ENCODE data around the gene PHACTR3. TPM values are rescaled to one million over a fixed set of nuclear protein-coding genes. Genes with fewer than 3 reads are reported as not detected.

The PHACTR3 gene
- total RNA-seq, 1 donor from 2014 or later = 2.1 TPM

DNA sequence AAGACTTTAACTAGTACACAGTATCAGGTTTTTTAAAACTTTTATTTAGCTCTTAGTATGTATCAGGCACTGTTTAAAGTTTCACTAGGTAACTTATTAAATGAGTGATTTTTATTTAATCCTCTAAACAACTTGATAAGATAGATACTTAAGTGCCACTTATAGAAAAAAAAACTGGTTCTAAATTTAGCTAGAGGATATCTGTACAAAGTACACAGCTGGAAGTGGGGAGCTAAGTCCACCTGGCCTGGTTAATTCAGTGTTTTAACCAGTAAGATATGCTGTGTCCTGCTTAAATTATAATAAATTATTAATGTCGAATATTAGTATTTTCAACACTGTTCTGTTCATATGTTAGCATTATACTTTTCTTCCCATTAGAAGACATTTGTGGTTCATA, 291.6 kb downstream of the PHACTR3 start:
- peaks cover 5% of the 10 kb centered on the region for H3K27me3 Mint-ChIP-seq
- no peaks in the 10 kb centered on the region for H3K9me3 Mint-ChIP-seq
- H3K4me1 Mint-ChIP-seq (ENCODE audit: unreplicated experiment) = no peaks in the 10 kb centered on the region
- TF ChIP-seq, protein P1, sequence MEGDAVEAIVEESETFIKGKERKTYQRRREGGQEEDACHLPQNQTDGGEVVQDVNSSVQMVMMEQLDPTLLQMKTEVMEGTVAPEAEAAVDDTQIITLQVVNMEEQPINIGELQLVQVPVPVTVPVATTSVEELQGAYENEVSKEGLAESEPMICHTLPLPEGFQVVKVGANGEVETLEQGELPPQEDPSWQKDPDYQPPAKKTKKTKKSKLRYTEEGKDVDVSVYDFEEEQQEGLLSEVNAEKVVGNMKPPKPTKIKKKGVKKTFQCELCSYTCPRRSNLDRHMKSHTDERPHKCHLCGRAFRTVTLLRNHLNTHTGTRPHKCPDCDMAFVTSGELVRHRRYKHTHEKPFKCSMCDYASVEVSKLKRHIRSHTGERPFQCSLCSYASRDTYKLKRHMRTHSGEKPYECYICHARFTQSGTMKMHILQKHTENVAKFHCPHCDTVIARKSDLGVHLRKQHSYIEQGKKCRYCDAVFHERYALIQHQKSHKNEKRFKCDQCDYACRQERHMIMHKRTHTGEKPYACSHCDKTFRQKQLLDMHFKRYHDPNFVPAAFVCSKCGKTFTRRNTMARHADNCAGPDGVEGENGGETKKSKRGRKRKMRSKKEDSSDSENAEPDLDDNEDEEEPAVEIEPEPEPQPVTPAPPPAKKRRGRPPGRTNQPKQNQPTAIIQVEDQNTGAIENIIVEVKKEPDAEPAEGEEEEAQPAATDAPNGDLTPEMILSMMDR (conservative IDR thresholded peaks at IDR 0.05) = no peak
- H3K36me3 Mint-ChIP-seq = no peaks in the 10 kb centered on the region
- no peak overlapping the region for H3K4me3 Mint-ChIP-seq
- H3K27ac Mint-ChIP-seq = no peak overlapping the region
- no peak for DNase-seq (ENCODE audit: extremely low spot score, unreplicated experiment)
